Type B pancreatic cell (in vitro differentiated cells): Measurements from ENCODE around the gene POU3F2. TPM values are rescaled to one million over a fixed set of nuclear protein-coding genes. Genes with fewer than 3 reads are reported as not detected.

Experiments used
- DNase-seq: peaks from one replicate; pipeline ENCODE4 v3.0.0; 2021; ENCODE audit warnings: mixed read lengths; ENCODE audit not compliant: unreplicated experiment; ENCODE audit errors: extremely low spot score
- H3K27ac Mint-ChIP-seq: 2 replicates; pipeline ENCODE4 v1.8.0; 2021; ENCODE audit warnings: mild to moderate bottlenecking, mixed read lengths
- H3K27me3 Mint-ChIP-seq: 2 replicates; pipeline ENCODE4 v1.8.0; 2021; ENCODE audit warnings: mixed read lengths
- H3K36me3 Mint-ChIP-seq: 2 replicates; pipeline ENCODE4 v1.8.0; 2021; ENCODE audit warnings: mixed read lengths
- H3K4me1 Mint-ChIP-seq: one replicate; pipeline ENCODE4 v1.8.0; 2021; ENCODE audit warnings: mixed read lengths; ENCODE audit not compliant: unreplicated experiment
- H3K4me3 Mint-ChIP-seq: 2 replicates; pipeline ENCODE4 v1.8.0; 2021; ENCODE audit warnings: mild to moderate bottlenecking, mixed read lengths
- H3K9me3 Mint-ChIP-seq: 2 replicates; pipeline ENCODE4 v1.8.0; 2021; ENCODE audit warnings: mixed read lengths
- total RNA-seq: library from RNA; stranded (reverse); gene quantifications from 2 replicates; pipeline ENCODE4 v1.2.1, GENCODE V29; 2021; ENCODE audit warnings: low replicate concordance
- TF ChIP-seq, protein P1 (sequence below): fragments of 200-600 bp; sonication (generic); conservative IDR thresholded peaks from 2 replicates; pipeline ENCODE4 v1.5.0; 2021; ENCODE audit warnings: antibody characterized with exemption, mild to moderate bottlenecking

Gene POU3F2
- total RNA-seq, 1 donor from 2014 or later = 2.1 TPM

DNA sequence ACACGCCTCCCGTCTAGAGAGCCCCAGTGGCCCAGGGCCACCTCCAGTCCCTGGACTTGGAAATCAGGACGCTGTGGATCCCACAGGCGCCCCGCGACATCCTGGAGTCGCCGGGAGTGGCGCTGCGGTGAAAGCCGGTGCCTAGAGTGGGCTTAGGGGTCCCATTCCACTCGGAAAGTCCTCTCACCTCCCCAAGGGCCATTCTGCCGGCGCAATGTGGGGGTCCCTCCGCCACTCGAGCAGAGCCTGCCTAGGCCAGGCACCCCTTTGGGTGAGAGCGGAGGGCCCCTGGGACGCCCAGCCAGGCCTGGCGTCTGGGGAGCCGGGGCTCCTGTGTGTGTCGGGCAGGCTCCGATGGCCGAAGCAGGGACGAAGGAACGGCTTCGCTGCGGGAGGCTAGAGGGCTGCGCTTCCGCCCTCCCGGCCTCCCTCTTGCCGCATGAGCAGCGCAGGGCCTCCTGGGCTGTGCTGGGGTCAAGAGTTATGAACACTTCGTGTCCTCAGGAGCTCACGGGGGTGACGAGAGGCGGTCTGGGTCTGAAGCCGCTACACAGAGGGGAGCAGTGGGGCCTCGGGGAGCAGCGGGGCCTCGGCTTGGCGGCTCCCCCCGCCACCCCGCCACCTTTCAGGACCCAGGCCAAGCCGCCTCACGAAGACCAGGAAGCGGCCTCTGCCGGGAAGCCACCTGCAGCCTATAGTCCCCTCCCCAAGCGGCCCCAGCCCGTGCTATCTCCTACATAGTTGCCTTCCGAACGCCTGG, 13.6 kb downstream of the POU3F2 start:
- no peak overlapping the region for H3K27ac Mint-ChIP-seq
- H3K4me1 Mint-ChIP-seq = peaks cover 6% of the 10 kb centered on the region
- H3K36me3 Mint-ChIP-seq = no peaks in the 10 kb centered on the region
- TF ChIP-seq, protein P1, sequence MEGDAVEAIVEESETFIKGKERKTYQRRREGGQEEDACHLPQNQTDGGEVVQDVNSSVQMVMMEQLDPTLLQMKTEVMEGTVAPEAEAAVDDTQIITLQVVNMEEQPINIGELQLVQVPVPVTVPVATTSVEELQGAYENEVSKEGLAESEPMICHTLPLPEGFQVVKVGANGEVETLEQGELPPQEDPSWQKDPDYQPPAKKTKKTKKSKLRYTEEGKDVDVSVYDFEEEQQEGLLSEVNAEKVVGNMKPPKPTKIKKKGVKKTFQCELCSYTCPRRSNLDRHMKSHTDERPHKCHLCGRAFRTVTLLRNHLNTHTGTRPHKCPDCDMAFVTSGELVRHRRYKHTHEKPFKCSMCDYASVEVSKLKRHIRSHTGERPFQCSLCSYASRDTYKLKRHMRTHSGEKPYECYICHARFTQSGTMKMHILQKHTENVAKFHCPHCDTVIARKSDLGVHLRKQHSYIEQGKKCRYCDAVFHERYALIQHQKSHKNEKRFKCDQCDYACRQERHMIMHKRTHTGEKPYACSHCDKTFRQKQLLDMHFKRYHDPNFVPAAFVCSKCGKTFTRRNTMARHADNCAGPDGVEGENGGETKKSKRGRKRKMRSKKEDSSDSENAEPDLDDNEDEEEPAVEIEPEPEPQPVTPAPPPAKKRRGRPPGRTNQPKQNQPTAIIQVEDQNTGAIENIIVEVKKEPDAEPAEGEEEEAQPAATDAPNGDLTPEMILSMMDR = peak; percentile 20
- peaks cover 77% of the 10 kb centered on the region for H3K27me3 Mint-ChIP-seq
- H3K9me3 Mint-ChIP-seq = no peaks in the 10 kb centered on the region
- peak; percentile 70 for DNase-seq
- peak overlapping the region; percentile 60 for H3K4me3 Mint-ChIP-seq

DNA sequence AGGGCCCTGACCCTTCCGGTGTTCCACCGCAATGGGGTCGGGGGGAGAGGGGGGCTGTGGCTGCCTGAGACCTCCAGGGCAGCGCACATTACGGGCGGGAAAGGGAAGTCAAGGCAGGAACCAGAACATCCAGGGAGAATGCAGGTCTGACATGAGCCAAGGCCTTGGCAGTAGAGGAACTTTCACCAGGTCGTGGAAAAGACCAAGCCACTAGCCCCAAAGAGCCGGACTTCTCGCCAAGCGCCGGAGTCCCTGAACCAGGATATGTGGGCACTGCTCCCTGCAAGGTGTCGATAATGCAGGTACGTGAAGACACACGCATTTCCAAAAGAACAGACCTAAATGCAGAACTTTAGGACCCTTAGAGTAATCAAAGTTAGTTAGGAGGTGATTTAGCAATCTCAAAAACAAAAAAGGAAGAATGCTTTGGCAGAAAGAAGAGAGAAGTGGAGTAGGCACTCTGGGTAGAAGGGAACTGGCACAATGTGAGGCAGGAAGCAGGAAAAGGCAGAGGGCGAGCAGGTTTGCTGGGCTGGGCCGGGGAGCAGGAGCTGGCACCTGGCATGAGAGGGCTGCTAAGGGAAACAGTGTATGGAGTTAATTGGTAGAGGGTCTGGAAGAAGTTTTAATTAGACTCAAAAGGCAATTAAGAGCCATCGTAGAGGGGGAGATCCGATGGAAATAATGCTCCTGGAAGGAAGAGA, 14.3 kb downstream of the POU3F2 start:
- H3K36me3 Mint-ChIP-seq = no peaks in the 10 kb centered on the region
- TF ChIP-seq, protein P1 = no peak
- H3K4me1 Mint-ChIP-seq = peaks cover 6% of the 10 kb centered on the region
- peaks cover 69% of the 10 kb centered on the region for H3K27me3 Mint-ChIP-seq
- no peak overlapping the region for H3K4me3 Mint-ChIP-seq
- no peak for DNase-seq
- no peaks in the 10 kb centered on the region for H3K9me3 Mint-ChIP-seq
- H3K27ac Mint-ChIP-seq = no peak overlapping the region

DNA sequence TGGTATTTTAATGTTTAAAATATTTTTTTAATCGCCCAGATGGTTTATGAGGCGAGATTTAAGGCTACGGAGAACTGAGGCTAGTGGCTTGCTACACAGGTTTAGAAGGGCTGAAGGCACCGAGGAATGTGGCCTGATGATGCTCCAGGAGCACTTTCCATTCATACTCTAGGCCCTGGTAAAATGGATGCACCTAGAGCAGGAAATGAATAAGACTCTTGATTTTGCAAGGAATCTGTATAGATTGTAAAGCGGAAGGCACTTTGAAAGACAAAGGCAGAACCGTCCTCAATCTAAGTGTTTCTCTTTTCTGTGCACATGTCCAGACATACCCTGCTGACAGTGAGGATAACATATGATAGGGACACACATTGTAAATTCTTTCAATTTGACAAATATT, 30.1 kb downstream of the POU3F2 start:
- peaks cover 5% of the 10 kb centered on the region for H3K36me3 Mint-ChIP-seq
- no peak overlapping the region for H3K27ac Mint-ChIP-seq
- no peak overlapping the region for H3K4me3 Mint-ChIP-seq
- no peaks in the 10 kb centered on the region for H3K27me3 Mint-ChIP-seq
- no peak for DNase-seq
- no peaks in the 10 kb centered on the region for H3K9me3 Mint-ChIP-seq
- TF ChIP-seq, protein P1 = no peak
- no peaks in the 10 kb centered on the region for H3K4me1 Mint-ChIP-seq

DNA sequence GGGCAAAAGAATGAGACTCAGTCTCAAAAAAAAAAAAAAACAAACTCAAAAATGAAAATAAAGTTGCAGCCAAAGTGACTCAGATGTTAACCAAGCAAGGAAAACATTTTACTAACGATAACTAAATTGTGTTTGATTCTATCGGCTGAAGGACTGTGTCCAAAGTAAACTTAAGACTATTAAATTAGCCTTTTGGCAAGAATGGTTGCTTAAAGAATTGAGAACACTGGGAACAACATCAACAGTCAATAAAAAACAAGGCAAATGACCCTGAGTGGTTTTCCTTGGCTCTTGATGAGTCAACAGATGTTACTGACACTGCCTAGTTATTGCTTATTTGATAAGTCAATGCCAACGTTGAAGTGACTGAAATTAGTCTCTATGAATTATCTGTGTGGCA, 36.7 kb downstream of the POU3F2 start:
- TF ChIP-seq, protein P1 = no peak
- Mint-ChIP-seq H3K36me3 (peaks cover 4% of the 10 kb centered on the region), H3K4me3 (no peak overlapping the region), H3K27ac (no peak overlapping the region), H3K27me3 (no peaks in the 10 kb centered on the region), H3K4me1 (no peaks in the 10 kb centered on the region), H3K9me3 (no peaks in the 10 kb centered on the region)
- DNase-seq = no peak

DNA sequence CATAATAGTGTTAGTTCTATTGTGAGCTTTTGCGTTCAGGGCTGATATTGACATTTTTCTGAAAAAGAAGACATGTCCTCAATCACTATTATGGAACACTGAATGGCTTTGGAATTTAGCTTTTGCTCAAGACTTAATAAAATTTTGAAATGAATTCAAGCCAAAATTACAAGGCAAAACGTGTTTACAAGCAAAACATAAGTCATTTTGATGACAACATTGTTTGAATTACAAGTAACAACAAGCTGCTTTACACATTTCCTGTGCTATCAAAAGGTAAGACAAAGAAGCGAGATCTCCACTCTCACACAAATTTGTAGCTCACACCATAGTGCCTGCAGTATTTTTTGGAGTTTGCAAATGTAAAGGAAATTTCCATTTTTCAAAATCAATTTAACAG, 37.4 kb downstream of the POU3F2 start:
- no peaks in the 10 kb centered on the region for H3K9me3 Mint-ChIP-seq
- no peaks in the 10 kb centered on the region for H3K4me1 Mint-ChIP-seq
- TF ChIP-seq, protein P1 = no peak
- no peaks in the 10 kb centered on the region for H3K27me3 Mint-ChIP-seq
- no peaks in the 10 kb centered on the region for H3K36me3 Mint-ChIP-seq
- no peak overlapping the region for H3K4me3 Mint-ChIP-seq
- no peak for DNase-seq
- H3K27ac Mint-ChIP-seq = no peak overlapping the region
